Subcutaneous abdominal adipose tissue (tissue), 5 donors: Measurements from ENCODE around the gene GPR139.

Experiments
- H3K27ac ChIP-seq: one replicate; pipeline ENCODE4 v1.7.0; 2013; ENCODE audit warnings: low read depth, mild to moderate bottlenecking, inconsistent platforms, low read length, moderate library complexity
- H3K27me3 ChIP-seq, 5 donors: one replicate each; pipeline ENCODE4 v1.7.0; 2013; ENCODE audit warnings: low read length in 5 of 5, inconsistent platforms in 1 of 5; ENCODE audit not compliant: control insufficient read depth in 5 of 5, insufficient read depth in 4 of 5
- H3K36me3 ChIP-seq, 5 donors: one replicate each; pipeline ENCODE4 v1.7.0; 2013; ENCODE audit warnings: low read length in 5 of 5; ENCODE audit not compliant: control insufficient read depth in 5 of 5, insufficient read depth in 5 of 5
- H3K4me1 ChIP-seq, 5 donors: one replicate each; pipeline ENCODE4 v1.7.0; 2013; ENCODE audit warnings: low read length in 5 of 5, mild to moderate bottlenecking in 3 of 5, moderate library complexity in 1 of 5; ENCODE audit not compliant: control insufficient read depth in 5 of 5, insufficient read depth in 5 of 5
- H3K4me3 ChIP-seq, 5 donors: one replicate each; pipeline ENCODE4 v1.7.0; 2013; ENCODE audit warnings: low read length in 5 of 5, low read depth in 1 of 5
- H3K9ac ChIP-seq, 5 donors: one replicate each; pipeline ENCODE4 v1.7.0; 2013; ENCODE audit warnings: low read length in 5 of 5, mild to moderate bottlenecking in 4 of 5, moderate library complexity in 3 of 5
- H3K9me3 ChIP-seq, 5 donors: one replicate each; pipeline ENCODE4 v1.7.0; 2013; ENCODE audit warnings: low read length in 5 of 5; ENCODE audit not compliant: control insufficient read depth in 5 of 5
- donor health status: healthy.
- donor health status: healthy.
- donor health status: healthy.
- donor health status: healthy.
- donor health status: healthy.

The GPR139 gene

DNA sequence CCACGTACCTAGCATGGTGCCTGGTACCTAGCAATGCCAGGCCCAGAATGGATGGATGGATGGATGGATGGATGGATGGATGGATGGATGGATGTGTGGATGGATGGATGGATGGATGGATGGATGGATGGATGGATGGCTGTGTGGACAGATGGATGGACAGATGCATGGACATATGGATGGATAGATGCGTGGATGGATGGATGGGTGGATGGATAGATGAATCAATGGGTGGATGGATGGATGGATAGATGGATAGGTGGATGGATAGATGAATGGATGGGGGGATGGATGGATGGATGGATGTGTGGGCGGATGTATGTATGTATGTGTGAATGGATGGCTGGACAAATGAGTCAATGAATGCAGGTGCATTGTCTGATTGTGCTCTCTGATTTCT lies 12.6 kb downstream of the GPR139 start:
- Histone ChIP-seq H3K9ac (no peak overlapping the region), H3K9me3 (no peaks in the 10 kb centered on the region), H3K27me3 (peaks cover 0 to 15% (median 0%) of the 10 kb centered on the region in 5 donors), H3K4me1 (no peaks in the 10 kb centered on the region), H3K4me3 (no peak overlapping the region), H3K27ac (no peak overlapping the region), H3K36me3 (no peaks in the 10 kb centered on the region)

DNA sequence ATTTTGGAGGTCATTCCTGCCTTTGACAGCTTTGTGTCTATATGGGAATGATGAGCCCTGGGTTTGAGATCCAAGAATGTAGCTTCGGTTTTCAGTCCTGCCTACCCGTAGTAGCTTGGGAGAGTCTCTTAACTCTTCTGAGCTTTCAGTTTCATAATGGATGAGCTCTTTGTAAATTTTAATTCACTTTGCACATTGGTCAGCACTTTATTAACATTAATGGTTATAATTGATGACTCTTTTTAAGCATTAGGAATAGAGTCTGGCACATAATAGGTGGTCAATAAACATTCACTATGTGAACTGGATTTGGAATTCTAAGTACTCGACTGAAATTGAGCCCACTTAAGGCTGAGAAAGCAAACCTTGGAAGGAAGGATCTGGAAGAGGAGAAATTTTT lies 17.3 kb downstream of the GPR139 start:
- Histone ChIP-seq H3K4me1 (no peaks in the 10 kb centered on the region), H3K4me3 (no peak overlapping the region), H3K9me3 (no peaks in the 10 kb centered on the region), H3K27ac (no peak overlapping the region), H3K9ac (no peak overlapping the region), H3K36me3 (no peaks in the 10 kb centered on the region), H3K27me3 (peaks cover 0 to 15% (median 0%) of the 10 kb centered on the region in 5 donors)

DNA sequence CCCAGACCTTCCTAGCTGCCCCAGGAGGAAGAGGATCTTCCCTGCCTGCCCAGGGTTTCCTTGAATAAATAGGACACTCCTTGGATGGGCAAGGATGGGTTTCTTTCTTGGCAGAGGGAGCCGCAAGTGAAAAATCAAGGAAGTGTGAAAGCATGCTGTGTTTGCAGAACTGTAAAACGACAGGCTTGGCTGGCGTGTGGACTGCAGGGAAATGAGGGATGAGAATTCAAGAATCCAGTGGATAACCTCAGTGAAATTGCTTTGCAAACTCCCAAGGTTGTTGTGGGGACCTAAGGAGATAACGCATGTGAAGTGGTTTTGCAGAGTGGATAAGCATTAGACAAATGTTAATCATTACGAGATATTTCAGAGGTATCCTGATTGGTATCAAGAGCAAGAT lies 20.4 kb downstream of the GPR139 start:
- Histone ChIP-seq H3K9ac (no peak overlapping the region), H3K9me3 (no peaks in the 10 kb centered on the region), H3K36me3 (no peaks in the 10 kb centered on the region), H3K27ac (no peak overlapping the region), H3K4me1 (no peaks in the 10 kb centered on the region), H3K4me3 (no peak overlapping the region), H3K27me3 (peaks cover 0 to 8% (median 2%) of the 10 kb centered on the region in 5 donors)

DNA sequence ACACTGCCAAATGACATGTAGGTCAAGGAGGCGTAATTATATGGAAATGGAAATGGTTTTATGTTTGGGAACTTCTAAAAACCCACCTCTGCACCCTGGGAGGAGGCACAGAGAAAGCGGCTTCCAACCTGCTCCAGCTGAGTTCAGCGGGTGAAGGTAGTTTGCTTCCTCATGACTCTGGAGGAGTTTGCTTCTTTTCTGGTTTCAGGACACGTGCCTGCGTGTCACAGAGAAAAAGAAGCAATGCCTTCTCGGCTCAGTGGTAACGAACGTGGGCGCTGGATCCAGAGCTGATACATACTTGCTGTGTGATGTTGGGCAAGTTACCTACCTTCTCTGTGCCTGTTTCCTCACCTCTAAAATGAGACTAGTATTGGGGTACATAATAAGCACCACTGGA lies 22.1 kb downstream of the GPR139 start:
- no peak overlapping the region for H3K9ac ChIP-seq
- H3K27ac ChIP-seq: no peak overlapping the region
- no peaks in the 10 kb centered on the region for H3K4me1 ChIP-seq

DNA sequence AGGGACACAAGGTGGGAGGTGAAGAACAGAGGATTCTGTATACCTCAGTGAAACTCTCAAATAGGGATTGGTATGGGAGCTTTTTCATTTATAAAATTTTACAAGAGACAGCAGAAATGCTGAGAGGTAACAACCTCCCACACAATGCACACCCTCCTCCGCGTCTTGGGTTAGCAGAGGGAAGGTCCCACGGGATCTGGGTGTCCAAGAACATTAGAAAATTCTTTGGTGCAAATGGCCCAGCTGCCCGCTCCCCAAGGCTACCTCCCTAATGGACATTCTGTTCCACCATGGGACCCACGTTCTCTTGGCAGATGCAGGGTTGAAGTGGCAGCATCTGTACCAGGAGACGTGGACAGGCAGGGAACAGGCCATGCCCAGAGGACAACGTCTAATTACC lies 22.5 kb downstream of the GPR139 start:
- no peak overlapping the region for H3K27ac ChIP-seq
- no peaks in the 10 kb centered on the region for H3K36me3 ChIP-seq
- H3K4me3 ChIP-seq: no peak overlapping the region
- H3K4me1 ChIP-seq: no peaks in the 10 kb centered on the region
- H3K27me3 ChIP-seq: peaks cover 0 to 8% (median 2%) of the 10 kb centered on the region in 5 donors
- no peak overlapping the region for H3K9ac ChIP-seq
- no peaks in the 10 kb centered on the region for H3K9me3 ChIP-seq

More for the DNA sequence above, 22.1 kb downstream of the GPR139 start:
- Histone ChIP-seq H3K4me3 (no peak overlapping the region), H3K27me3 (peaks cover 0 to 8% (median 2%) of the 10 kb centered on the region in 5 donors), H3K36me3 (no peaks in the 10 kb centered on the region), H3K9me3 (no peaks in the 10 kb centered on the region)

DNA sequence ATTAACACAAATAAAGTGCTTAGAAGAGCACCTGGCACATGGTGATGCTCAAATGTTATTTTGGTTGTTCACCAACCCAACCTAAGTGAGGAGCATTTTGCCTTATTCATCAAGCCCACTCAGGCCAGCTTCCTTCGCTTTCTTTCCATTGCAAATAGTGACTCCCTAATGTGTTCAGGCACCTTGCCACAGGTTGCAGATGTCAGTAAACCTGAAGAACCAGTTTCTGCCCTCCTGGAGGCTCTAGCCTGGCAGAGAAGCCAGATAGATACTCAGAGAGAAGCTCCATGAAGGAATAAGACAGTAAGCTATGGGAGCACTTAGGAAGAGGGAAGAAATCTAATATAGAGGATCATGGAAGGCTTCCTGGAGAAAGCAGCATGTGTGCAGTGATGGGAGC lies 23.9 kb downstream of the GPR139 start:
- H3K9me3 ChIP-seq: no peaks in the 10 kb centered on the region
- no peaks in the 10 kb centered on the region for H3K36me3 ChIP-seq
- no peak overlapping the region for H3K9ac ChIP-seq
- no peak overlapping the region for H3K4me3 ChIP-seq
- H3K4me1 ChIP-seq: no peaks in the 10 kb centered on the region
- peaks cover 0 to 8% (median 2%) of the 10 kb centered on the region in 5 donors for H3K27me3 ChIP-seq
- H3K27ac ChIP-seq: no peak overlapping the region

DNA sequence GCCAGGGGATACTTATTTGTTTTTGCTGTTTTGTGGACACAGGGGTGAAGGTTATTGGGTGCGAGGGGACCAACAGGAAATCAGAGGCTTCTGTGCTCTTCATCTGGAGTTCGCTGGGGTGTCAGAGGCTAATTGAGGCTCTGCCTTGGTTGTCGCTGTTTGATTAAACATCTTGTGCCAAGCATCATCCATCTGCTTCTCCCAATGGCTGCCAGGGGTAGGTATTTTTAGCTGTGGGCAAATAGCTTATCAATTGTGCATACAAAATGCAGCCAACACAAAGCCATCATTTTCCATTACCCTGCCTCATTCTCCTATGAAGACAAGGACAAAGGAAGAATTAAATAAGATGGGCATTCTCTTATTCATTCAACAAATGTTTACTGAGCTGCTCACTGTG lies 27.8 kb downstream of the GPR139 start:
- no peak overlapping the region for H3K27ac ChIP-seq

DNA sequence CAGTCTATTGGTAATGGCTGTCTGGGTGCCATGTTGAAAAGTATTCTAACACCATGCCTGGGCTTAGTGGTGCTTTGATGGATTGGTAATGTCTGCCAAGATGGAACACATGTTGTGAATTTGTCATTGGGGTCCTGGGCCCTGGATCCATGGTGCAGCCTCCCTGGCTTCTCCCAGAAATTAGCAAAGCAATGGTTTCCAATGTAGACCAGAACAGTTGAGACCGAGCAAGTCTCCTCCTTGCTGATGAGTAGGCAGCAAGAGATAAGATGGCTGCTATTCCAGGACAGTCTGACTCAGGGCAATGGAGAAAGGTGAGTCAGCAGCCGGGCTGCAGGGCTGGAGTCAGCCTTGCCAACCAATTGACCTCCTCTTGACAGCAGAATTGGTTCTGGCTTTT lies 30.8 kb downstream of the GPR139 start:
- H3K4me1 ChIP-seq: no peaks in the 10 kb centered on the region
- no peak overlapping the region for H3K9ac ChIP-seq
- H3K36me3 ChIP-seq: no peaks in the 10 kb centered on the region
- peaks cover 0 to 7% (median 0%) of the 10 kb centered on the region in 5 donors for H3K27me3 ChIP-seq
- H3K9me3 ChIP-seq: peaks cover 4 to 5% (median 5%) of the 10 kb centered on the region in 5 donors
- H3K4me3 ChIP-seq: no peak overlapping the region
- no peak overlapping the region for H3K27ac ChIP-seq

More for the DNA sequence above, 27.8 kb downstream of the GPR139 start:
- H3K4me3 ChIP-seq: no peak overlapping the region
- H3K9ac ChIP-seq: no peak overlapping the region
- peaks cover 0 to 7% (median 3%) of the 10 kb centered on the region in 5 donors for H3K27me3 ChIP-seq
- H3K4me1 ChIP-seq: no peaks in the 10 kb centered on the region
- H3K36me3 ChIP-seq: no peaks in the 10 kb centered on the region
- no peaks in the 10 kb centered on the region for H3K9me3 ChIP-seq

DNA sequence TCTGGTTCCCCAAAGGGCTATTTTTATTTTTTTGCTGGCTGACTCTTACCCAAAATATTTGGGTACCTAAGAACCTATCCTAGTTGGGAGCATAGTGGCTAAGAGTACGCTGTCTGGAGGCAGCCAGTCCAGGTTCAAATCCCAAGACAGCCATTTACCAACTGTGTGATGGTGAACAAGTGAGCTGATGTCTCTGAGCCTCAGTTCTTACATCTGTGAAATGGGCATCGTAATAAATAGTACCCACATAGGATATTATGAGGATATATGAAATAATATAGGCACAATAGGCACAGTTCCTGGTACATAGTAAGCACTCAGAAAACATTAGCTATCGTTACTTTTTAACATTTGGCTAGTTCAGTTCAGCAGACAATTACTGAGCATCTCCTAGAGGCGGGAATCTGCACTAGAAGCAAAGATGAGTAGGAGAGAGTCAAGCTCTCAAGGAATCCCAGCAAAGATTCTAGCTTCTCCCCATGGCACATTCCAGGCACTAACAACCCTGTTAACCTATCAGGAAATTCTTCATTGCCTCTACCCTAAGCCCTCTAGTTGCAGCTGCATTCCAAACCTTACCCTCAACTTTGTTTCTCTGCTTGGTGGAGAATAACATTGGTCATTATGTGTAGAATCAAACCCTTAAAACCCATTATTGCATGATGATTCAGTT lies 31.6 kb downstream of the GPR139 start:
- H3K27me3 ChIP-seq: peaks cover 0 to 7% (median 0%) of the 10 kb centered on the region in 5 donors

DNA sequence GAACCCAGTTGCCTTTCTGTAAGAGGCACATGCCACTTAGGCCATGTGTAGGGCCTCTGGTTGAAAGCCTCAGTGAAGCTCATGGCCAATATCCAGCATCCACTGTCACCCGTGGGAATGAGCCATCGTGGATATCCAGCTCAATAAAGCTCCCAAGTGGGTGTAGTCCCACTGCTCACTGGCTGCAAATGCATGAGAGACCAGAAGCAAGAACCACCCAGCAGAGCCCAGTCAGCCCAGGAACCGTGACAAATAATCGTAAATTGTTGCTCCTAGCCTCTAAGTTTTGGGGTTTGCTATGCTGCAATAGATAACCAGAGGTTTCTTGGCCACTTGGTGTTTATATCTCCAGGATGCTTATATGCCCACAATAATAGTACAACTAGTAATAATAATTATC lies 33.7 kb downstream of the GPR139 start:
- Histone ChIP-seq H3K9ac (no peak overlapping the region), H3K27me3 (peaks cover 0 to 7% (median 0%) of the 10 kb centered on the region in 5 donors), H3K9me3 (peaks cover 4 to 5% (median 5%) of the 10 kb centered on the region in 5 donors), H3K4me3 (no peak overlapping the region), H3K36me3 (no peaks in the 10 kb centered on the region), H3K27ac (no peak overlapping the region), H3K4me1 (no peaks in the 10 kb centered on the region)

More for the DNA sequence above, 31.6 kb downstream of the GPR139 start:
- Histone ChIP-seq H3K9ac (no peak overlapping the region), H3K27ac (no peak overlapping the region), H3K4me3 (no peak overlapping the region), H3K36me3 (no peaks in the 10 kb centered on the region), H3K4me1 (no peaks in the 10 kb centered on the region), H3K9me3 (peaks cover 4 to 5% (median 5%) of the 10 kb centered on the region in 5 donors)
